Left ventricle myocardium inferior (tissue), 1 donor: ENCODE data around the gene APMAP. TPM values are rescaled to one million over a fixed set of nuclear protein-coding genes. Genes with fewer than 3 reads are reported as not detected.
A peak's percentile ranks its signal among the peaks of the same experiment; 100 is the strongest.

Experiments
- DNase-seq: peaks from one replicate; pipeline ENCODE4 v3.0.0-alpha.2; 2020
- H3K27ac ChIP-seq: fragments of 200-600 bp; replicated peaks from 2 replicates; pipeline ENCODE4 v1.8.0; 2021
- H3K27me3 ChIP-seq: fragments of 200-600 bp; 2 replicates; pipeline ENCODE4 v1.8.0; 2021; ENCODE audit warnings: low read depth
- H3K36me3 ChIP-seq: fragments of 200-600 bp; 2 replicates; pipeline ENCODE4 v1.8.0; 2021
- H3K4me1 ChIP-seq: fragments of 200-600 bp; 2 replicates; pipeline ENCODE4 v1.8.0; 2021
- H3K4me3 ChIP-seq: fragments of 200-600 bp; 2 replicates; pipeline ENCODE4 v1.8.0; 2021; ENCODE audit warnings: mild to moderate bottlenecking, moderate library complexity
- H3K9me3 ChIP-seq: fragments of 200-600 bp; replicated peaks from 2 replicates; pipeline ENCODE4 v1.8.0; 2021
- intact Hi-C: fragments of 100-400 bp; cut with micrococcal nuclease; formaldehyde crosslinking; loops from one replicate; pipeline ENCODE4 v1.11.0; 2022
- total RNA-seq: library from RNA; stranded (reverse); fragmentation: NEBNext Ultra II Directional; extraction: Animal tissue kit (Norgen Biotek cat#: 25700); gene quantifications from one replicate; pipeline ENCODE4 v1.2.1, GENCODE V29; 2021
- TF ChIP-seq, protein P1 (sequence below): fragments of 200-600 bp; IDR thresholded peaks from 2 replicates; pipeline ENCODE4 v1.8.0; 2021; ENCODE audit warnings: antibody characterized with exemption, mild to moderate bottlenecking, borderline replicate concordance
- donor health status: DM: no; HTN: yes; CAD: no; lungs with severe emphysema.

Gene APMAP
- total RNA-seq, 1 donor from 2014 or later = 23.8 TPM

DNA sequence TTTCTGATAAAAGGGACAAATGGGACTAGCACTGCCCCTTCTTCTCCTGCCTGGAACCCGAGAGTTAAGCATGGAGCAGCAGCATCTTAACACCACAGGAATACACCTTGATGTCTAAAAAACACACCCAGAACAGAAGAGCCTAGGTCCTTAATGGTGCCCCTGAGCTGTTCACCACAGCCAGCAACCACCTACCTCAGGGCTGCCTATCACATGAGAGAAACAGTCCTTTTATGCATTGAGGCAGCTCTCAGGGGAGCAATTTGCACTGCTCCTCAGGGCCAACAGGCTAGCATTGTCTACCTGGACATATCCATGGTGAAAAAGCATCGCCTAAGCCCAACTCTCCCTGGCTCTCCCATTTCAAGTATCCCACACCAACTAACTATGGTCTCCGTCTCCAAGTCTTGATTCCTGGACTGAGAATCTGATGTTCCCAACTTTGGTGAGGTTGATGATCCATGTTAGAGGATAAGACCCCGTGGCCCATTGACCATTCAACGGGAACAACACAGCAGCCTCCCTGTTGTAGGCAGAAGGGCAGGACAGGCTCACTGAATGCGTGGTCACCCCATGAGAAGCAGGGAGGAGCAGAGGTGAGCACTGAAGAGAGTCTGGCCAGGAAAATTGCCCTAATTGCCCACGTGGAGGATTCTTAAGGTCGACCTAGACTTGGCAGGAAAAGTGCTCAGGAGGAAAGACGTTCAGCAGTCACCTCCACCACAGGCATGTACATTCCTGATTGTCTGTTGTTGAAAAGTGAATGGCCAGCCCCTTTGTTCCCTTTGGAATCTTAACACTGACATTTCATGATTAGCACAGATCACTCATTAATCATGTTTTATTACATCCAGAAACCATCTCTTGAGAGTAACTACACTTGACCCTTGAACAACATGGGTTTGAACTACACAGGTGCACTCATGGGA, 4.2 kb upstream of the APMAP start:
- Histone ChIP-seq H3K9me3 (no peaks in the 10 kb centered on the region), H3K4me3 (no peak overlapping the region), H3K27ac (peak overlapping the region; percentile 96), H3K4me1 (peaks cover 87% of the 10 kb centered on the region), H3K36me3 (peaks cover 5% of the 10 kb centered on the region), H3K27me3 (no peaks in the 10 kb centered on the region)
- no peak for DNase-seq
- TF ChIP-seq, protein P1, sequence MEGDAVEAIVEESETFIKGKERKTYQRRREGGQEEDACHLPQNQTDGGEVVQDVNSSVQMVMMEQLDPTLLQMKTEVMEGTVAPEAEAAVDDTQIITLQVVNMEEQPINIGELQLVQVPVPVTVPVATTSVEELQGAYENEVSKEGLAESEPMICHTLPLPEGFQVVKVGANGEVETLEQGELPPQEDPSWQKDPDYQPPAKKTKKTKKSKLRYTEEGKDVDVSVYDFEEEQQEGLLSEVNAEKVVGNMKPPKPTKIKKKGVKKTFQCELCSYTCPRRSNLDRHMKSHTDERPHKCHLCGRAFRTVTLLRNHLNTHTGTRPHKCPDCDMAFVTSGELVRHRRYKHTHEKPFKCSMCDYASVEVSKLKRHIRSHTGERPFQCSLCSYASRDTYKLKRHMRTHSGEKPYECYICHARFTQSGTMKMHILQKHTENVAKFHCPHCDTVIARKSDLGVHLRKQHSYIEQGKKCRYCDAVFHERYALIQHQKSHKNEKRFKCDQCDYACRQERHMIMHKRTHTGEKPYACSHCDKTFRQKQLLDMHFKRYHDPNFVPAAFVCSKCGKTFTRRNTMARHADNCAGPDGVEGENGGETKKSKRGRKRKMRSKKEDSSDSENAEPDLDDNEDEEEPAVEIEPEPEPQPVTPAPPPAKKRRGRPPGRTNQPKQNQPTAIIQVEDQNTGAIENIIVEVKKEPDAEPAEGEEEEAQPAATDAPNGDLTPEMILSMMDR = no peak
- intact Hi-C loops = loop anchor here (10.0 kb wide), 2 partner anchors 178 to 398 kb away; partner anchors contain the start of gene ABHD12

DNA sequence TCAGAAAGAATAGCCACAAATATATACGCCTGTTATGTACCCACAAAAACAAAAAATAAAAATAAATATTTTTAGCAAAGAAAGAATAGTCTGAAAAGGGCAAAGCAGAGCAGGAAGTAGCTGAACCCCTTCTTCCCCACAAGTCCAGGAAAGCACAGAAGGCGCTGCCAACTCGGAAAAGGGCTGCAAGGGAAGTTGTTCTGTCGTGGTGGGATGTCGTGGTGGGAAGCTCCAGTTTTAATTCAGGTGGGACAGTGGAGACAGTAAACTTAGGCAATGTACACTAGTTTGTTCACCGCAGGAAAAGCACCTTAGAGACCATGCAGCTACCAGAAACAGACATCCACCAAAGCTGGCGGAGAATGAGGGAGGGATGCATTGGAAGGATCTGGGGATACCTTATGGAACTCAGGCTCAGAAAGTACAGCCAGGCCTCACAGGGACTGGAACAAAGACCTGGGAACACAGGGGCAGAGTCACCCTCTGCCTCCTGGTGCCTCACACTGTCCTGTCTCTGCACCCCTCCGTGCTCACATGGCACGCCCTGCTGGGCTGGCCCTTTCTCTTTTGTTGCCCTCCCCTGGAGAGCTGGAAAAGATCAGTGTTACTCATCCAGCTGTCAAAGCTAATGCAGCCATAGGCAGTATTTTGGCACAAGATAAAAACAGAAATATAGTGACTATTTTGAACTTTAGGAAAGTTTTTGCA, 3.3 kb upstream of the APMAP start:
- H3K27ac ChIP-seq = peak overlapping the region; percentile 96
- no peaks in the 10 kb centered on the region for H3K36me3 ChIP-seq
- peaks cover 94% of the 10 kb centered on the region for H3K4me1 ChIP-seq
- H3K4me3 ChIP-seq = no peak overlapping the region
- intact Hi-C loops = loop anchor here (2.0 to 10.0 kb wide), 3 partner anchors 69 to 399 kb away; partner anchors contain the start of gene ABHD12
- no peaks in the 10 kb centered on the region for H3K9me3 ChIP-seq
- TF ChIP-seq, protein P1 = no peak
- no peaks in the 10 kb centered on the region for H3K27me3 ChIP-seq
- DNase-seq = no peak

DNA sequence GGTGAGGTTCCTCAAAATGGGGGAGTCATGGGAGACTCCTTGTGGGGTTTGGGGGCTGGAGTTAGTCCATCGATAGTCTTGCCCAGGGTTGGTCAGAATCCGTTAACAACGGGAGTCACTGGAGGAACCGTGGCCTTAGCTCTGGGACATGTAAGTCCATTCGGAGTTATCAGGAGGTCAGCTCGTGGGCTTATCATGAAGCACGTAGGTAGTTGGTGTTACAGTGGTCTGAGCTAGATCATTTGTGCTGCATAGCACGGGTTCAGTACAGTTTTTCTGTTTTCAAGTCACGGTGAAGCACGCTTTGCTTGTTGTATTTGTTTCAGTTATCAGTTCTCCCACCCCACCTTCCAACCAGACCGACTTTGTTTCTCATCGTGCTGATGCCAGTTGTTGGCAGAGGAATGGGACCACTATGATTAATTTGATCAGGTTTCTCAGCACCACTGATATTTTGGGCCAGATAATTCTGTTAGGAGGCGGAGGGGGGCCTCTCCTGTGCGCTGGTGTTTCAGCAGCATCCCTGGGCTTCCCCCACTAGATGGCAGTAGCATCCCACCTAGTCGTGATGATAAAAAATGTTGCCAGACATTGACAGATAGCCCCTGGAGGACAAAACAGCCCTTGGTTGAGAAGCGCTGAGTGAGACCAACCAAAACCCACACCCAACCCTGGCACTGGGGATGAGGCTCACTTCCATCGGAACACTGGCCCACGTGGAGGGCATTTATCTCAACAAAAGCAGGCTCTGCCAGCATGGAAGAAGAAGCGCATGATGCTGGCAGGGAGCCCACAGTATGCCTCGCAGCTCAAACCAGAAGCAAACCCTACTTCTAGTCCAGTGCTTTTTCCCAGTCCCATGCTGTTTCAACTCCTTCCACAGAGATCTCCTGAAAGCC, 2.2 kb upstream of the APMAP start:
- Histone ChIP-seq H3K9me3 (no peaks in the 10 kb centered on the region), H3K27me3 (no peaks in the 10 kb centered on the region), H3K4me3 (peak overlapping the region; percentile 29), H3K27ac (peak overlapping the region; percentile 96), H3K4me1 (peaks cover 85% of the 10 kb centered on the region), H3K36me3 (no peaks in the 10 kb centered on the region)
- intact Hi-C loops = loop anchor here (2.0 to 10.0 kb wide), 3 partner anchors 70 to 400 kb away; partner anchors contain the start of gene ABHD12
- TF ChIP-seq, protein P1 = peak; percentile 96
- DNase-seq = peak; percentile 89

DNA sequence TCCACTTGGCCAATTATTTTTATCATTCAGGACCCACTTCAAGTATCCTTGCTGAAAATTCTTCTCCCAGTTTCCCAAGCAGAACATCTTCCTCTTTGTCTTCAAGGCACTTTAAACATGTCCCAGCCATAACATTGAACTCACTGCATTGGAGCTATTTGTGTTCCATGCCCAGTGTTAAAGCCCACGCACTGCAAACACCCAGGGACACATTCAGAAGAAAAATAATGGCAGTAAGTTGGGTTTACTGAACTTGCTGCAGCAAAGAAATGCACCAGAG, 1.6 kb upstream of the APMAP start:
- Histone ChIP-seq H3K4me3 (no peak overlapping the region), H3K27ac (peak overlapping the region; percentile 96), H3K36me3 (no peaks in the 10 kb centered on the region), H3K27me3 (no peaks in the 10 kb centered on the region), H3K4me1 (peaks cover 79% of the 10 kb centered on the region), H3K9me3 (no peaks in the 10 kb centered on the region)
- TF ChIP-seq, protein P1 = no peak
- DNase-seq = no peak
- intact Hi-C loops = loop anchor here (2.0 to 10.0 kb wide), 3 partner anchors 71 to 401 kb away; partner anchors contain the start of gene ABHD12
